HG03095 (cell line): ENCODE measurements around the gene NTN1.

ENCODE experiments used
- ATAC-seq: cut with Tn5 transposase; IDR thresholded peaks from one replicate; pipeline ENCODE4 v1.9.1; 2021; ENCODE audit warnings: moderate library complexity; ENCODE audit not compliant: unreplicated experiment

NTN1 gene

GRCh38 chr17:9035249-9035648, 13.9 kb downstream of the NTN1 start:
- ATAC-seq = no peak

- ATAC-seq = no peak
Observed at GRCh38 chr17:9036336-9036735, 15.0 kb downstream of the NTN1 start.

GRCh38 chr17:9037736-9038135, 16.4 kb downstream of the NTN1 start:
- no peak for ATAC-seq

- no peak for ATAC-seq
Observed at GRCh38 chr17:9038380-9038779, 17.1 kb downstream of the NTN1 start.

GRCh38 chr17:9044772-9045463, 23.6 kb downstream of the NTN1 start:
- no peak for ATAC-seq

GRCh38 chr17:9050801-9051401, 29.6 kb downstream of the NTN1 start:
- ATAC-seq = no peak

GRCh38 chr17:9051561-9051960, 30.3 kb downstream of the NTN1 start:
- no peak for ATAC-seq

GRCh38 chr17:9052921-9053320, 31.6 kb downstream of the NTN1 start:
- ATAC-seq = no peak

- no peak for ATAC-seq
Observed at GRCh38 chr17:9053406-9053805, 32.1 kb downstream of the NTN1 start.

GRCh38 chr17:9054126-9054975, 33.0 kb downstream of the NTN1 start:
- ATAC-seq = no peak

- no peak for ATAC-seq
Observed at GRCh38 chr17:9055281-9055680, 34.0 kb downstream of the NTN1 start.

- no peak for ATAC-seq
Observed at GRCh38 chr17:9056566-9056965, 35.3 kb downstream of the NTN1 start.

GRCh38 chr17:9057310-9057709, 36.0 kb downstream of the NTN1 start:
- ATAC-seq = no peak

GRCh38 chr17:9062399-9062902, 41.1 kb downstream of the NTN1 start:
- no peak for ATAC-seq

GRCh38 chr17:9064311-9064834, 43.1 kb downstream of the NTN1 start:
- ATAC-seq = no peak

- no peak for ATAC-seq
Observed at GRCh38 chr17:9071016-9071415, 49.7 kb downstream of the NTN1 start.

GRCh38 chr17:9071811-9072498, 50.6 kb downstream of the NTN1 start:
- no peak for ATAC-seq

GRCh38 chr17:9072696-9073339, 51.5 kb downstream of the NTN1 start:
- no peak for ATAC-seq

GRCh38 chr17:9074131-9074530, 52.8 kb downstream of the NTN1 start:
- ATAC-seq = no peak

GRCh38 chr17:9079461-9080103, 58.3 kb downstream of the NTN1 start:
- ATAC-seq = no peak
